OCI-LY7 (cell line): ENCODE measurements around the gene OR6Q1.

ENCODE experiments used
- EZH2phosphoT487 ChIP-seq: fragments of 200-600 bp; sonication (generic); IDR thresholded peaks from 2 replicates; pipeline ENCODE4 v1.6.1; 2018; ENCODE audit warnings: low read depth, borderline replicate concordance, mild to moderate bottlenecking, mixed run types, antibody characterized with exemption, low read length, moderate library complexity, mixed read lengths
- TF ChIP-seq, protein P1 (sequence below): fragments of 200-600 bp; sonication (generic); conservative IDR thresholded peaks from 2 replicates; pipeline ENCODE4 v1.5.1; 2014; ENCODE audit warnings: mild to moderate bottlenecking, antibody characterized with exemption, low read length, moderate library complexity, mixed read lengths

- TF ChIP-seq, protein P1, sequence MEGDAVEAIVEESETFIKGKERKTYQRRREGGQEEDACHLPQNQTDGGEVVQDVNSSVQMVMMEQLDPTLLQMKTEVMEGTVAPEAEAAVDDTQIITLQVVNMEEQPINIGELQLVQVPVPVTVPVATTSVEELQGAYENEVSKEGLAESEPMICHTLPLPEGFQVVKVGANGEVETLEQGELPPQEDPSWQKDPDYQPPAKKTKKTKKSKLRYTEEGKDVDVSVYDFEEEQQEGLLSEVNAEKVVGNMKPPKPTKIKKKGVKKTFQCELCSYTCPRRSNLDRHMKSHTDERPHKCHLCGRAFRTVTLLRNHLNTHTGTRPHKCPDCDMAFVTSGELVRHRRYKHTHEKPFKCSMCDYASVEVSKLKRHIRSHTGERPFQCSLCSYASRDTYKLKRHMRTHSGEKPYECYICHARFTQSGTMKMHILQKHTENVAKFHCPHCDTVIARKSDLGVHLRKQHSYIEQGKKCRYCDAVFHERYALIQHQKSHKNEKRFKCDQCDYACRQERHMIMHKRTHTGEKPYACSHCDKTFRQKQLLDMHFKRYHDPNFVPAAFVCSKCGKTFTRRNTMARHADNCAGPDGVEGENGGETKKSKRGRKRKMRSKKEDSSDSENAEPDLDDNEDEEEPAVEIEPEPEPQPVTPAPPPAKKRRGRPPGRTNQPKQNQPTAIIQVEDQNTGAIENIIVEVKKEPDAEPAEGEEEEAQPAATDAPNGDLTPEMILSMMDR = no peak
- no peak for TF ChIP-seq EZH2phosphoT487
Measured at GRCh38 chr11:58047818-58048217, 17.1 kb downstream of the OR6Q1 start.
